Measurements from ENCODE around the gene CHRNA9.

DNA sequence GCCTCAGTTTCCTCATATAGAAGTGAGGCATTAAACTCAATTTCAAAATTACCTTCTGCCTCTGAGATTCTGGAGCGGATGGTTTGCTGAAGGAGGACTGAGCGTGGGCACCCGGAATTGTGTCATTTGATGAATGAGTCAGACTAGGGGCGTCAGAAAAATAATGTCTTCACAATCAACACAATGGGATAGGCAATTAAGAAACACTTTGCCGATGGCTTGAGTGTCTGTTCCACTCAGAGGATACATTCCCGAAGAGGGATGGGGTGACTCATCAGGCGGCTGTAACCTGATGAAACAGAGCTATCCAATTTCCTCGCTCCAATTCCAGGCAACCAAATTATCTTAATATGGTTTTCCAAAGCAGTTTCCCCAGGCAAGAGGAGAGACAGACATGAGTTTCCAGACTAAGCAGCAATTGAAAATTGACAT, 1.2 kb upstream of the CHRNA9 start:
- TF ChIP-seq, protein P1, sequence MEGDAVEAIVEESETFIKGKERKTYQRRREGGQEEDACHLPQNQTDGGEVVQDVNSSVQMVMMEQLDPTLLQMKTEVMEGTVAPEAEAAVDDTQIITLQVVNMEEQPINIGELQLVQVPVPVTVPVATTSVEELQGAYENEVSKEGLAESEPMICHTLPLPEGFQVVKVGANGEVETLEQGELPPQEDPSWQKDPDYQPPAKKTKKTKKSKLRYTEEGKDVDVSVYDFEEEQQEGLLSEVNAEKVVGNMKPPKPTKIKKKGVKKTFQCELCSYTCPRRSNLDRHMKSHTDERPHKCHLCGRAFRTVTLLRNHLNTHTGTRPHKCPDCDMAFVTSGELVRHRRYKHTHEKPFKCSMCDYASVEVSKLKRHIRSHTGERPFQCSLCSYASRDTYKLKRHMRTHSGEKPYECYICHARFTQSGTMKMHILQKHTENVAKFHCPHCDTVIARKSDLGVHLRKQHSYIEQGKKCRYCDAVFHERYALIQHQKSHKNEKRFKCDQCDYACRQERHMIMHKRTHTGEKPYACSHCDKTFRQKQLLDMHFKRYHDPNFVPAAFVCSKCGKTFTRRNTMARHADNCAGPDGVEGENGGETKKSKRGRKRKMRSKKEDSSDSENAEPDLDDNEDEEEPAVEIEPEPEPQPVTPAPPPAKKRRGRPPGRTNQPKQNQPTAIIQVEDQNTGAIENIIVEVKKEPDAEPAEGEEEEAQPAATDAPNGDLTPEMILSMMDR (IDR thresholded peaks at IDR 0.05), result no peak
- TF ChIP-seq ZFX (IDR thresholded peaks at IDR 0.05; ENCODE audit: borderline replicate concordance), result no peak

Measured in 22Rv1 (cell line).